GM10266 (cell line): ENCODE measurements around the gene CD82.
"Not testable (repeated sequence)": the region's sequence is repeated elsewhere in the genome, so short reads cannot be mapped to it uniquely, and the experiment has no call there.

Source experiments
- DNase-seq: peaks from one replicate; pipeline ENCODE4 v3.0.0; 2012; ENCODE audit errors: extremely low spot score
- CTCF ChIP-seq: IDR thresholded peaks from 2 replicates; pipeline ENCODE4 v1.5.1; 2012; ENCODE audit warnings: mild to moderate bottlenecking, low read depth; ENCODE audit not compliant: control insufficient read depth, insufficient read depth; ENCODE audit errors: missing control alignments

Gene CD82

DNA sequence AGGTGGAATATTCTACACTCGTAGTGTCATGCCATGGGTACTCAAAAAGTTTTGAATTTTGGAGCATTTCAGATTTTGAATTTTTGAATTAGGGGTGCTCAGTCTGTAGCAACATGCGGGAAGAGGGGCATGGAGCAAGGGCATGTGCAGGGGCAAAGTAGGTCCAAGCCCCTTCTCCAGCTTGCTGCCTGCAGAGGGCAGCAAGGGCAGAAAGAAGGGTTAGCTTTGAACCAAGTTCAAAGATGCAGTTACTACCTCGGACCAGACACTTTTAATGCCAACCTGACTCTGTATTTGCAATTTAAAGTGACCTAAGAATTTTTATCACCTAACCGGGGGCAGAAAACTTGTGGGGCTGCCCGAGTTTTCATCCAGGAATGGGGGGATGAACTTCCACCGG lies 68.2 kb downstream of the CD82 start:
- DNase-seq = no peak
- TF ChIP-seq CTCF = peak; percentile 36

DNA sequence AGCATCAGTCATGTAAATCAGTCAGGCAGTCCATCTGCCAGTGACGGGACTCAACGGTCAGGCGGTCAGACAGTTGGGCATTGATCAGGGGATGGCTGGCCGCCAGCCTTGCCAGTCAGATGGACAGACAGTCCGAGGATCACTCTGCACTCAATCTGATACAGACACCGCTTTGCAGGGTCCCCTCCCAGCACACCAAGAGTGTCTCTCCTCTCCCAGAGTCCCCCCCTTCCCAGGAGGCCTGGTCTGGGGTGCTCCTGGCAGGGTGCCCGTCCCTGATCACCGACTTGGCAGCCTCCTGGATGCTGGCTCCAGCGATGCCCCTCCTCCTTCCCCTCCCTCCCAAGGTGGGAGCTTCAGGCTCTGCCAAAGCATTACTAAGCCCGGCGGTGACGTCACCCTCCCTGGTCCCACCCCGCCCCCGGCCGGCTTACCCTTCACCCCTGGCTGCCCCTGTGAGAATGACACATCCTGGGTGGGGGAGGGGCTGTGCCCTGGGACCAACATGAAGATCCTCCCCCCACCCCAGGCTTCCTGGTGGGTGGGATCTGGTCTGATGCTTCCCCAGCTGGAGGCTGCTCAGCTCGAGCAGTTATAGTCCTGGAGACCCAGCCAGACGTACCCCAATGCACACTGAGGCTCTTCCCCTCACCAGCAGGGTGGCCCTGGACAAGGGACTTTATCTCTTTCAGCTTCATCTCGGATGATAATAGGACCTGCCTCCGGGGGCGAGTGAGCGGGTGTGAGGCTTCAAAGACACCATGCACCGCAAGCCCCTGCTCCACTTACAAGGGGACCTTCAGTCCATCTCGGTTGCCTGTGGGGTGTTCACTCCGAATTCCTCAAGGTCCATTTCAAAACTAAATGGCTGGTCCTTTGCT lies 69.2 kb downstream of the CD82 start:
- no peak for DNase-seq
- no peak for TF ChIP-seq CTCF

GRCh38 chr11:44637487-44637886 lies 72.0 kb downstream of the CD82 start:
- DNase-seq = no peak
- TF ChIP-seq CTCF = no peak

GRCh38 chr11:44638032-44638431 lies 72.6 kb downstream of the CD82 start:
- no peak for DNase-seq
- no peak for TF ChIP-seq CTCF

GRCh38 chr11:44643217-44643616 lies 77.8 kb downstream of the CD82 start:
- no peak for TF ChIP-seq CTCF
- DNase-seq = no peak

DNA sequence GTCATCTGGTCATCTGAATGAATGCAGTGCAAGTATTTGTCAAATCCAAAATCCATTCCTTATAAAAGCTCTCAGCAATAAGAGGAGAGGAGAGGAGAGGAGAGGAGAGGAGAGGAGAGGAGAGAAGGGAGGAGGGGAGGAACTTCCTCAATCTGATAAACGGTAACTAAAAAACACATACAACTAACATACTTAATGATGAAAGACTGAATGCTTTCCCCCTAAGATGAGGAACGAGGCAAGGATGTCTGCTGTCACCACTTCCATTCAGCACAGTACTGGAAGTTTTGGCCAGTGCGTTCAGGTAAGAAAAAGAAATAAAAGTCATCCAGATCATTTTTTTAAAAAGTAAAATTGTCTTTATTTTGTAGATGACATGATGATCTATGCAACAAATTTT lies 80.4 kb downstream of the CD82 start:
- TF ChIP-seq CTCF = no peak
- no peak for DNase-seq

GRCh38 chr11:44647255-44647955 lies 81.9 kb downstream of the CD82 start:
- DNase-seq = not testable (repeated sequence)
